NCI-H82 treated with DMSO at 0.1 percent for 48 hours (cell line): ENCODE results near the gene GUK1.

Source experiments
- DNase-seq: peaks from one replicate; lab custom pipeline; 2025; ENCODE audit not compliant: unreplicated experiment; lab: John Stamatoyannopoulos, UW

Gene GUK1

DNA sequence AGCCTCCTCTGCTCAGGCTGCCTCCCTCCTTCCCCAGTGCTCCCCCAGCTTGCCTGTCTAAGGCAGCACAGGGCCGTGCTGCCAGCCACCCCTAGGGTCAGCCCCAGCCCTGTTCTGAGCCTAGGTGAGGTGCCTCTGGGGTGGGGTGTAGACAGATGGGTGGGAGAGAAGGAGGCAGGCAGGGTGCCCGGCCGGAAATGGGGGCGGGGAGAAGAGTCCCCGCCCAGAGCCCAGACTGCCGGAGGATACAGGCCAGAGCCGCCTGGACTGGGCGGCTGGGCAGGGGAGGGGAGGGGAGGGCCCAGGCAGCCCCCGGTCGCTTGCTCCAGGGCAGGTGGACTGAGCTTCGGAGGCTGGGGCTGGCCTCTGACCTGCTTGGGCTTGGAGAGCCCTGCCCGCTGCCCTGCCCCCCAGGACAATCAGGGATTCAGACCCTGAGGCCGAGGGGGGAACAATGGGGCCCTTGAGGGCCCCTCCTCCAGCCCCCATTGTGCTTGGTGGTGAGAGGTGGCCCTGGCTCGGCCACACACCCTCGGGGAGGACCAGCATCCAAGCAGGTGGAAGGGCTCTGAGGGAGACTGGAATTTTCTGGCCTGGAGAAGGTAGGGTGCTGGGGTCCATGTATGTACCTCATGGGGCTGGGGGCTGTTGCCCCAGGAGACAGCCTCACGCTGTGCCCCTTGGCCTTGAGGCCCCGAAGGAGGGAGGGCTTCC lies 9.5 kb downstream of the GUK1 start, which contains the start of gene GJC2:
GJC2 (plus strand) TSS at position 525 of the 714 bp plus-strand sequence. CDS start 7,829 bp downstream, outside the sequence.
- DNase-seq, result peak; percentile 60

GRCh38 chr1:228150120-228150460 lies 10.0 kb downstream of the GUK1 start:
- DNase-seq, result no peak

- DNase-seq, result no peak
These were observed 10.5 kb downstream of the GUK1 start for GRCh38 chr1:228150461-228151179.

DNA sequence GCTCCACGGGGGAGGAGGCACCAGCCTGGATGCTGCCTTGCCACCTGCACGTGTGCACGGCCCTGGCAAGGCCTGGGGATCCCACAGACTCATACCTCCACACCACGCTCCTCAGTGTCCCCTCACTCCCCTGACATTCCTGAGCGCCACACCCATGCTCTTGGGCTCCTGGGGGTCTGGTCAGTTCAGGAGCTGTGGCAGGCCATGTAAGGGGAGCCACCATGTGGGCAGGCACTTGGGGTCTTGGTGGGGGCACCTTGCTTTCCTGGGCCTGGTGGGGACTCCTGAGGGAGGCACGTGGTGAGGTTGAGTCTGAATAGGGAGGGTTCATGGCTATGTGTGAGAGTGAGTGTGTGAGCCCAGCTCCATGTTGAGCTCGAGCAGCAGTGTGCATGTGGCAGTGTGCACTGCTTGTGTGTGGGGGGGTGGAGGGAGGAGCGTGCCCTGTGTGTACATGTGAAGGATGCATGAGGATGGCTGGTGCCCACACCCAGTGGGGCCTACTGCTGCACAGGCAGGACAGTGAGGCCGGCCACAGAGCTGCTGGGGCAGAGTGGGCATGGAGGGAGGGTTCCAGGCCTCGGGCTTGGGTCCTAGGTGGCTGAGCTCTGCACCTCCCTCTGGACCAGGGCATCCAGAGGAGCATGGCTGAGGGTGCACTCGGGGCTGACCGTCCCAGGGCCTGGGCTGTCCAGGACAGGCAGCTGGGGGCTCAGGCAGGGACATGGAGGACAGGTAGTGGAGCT lies 11.3 kb downstream of the GUK1 start:
- no peak for DNase-seq

GRCh38 chr1:228152097-228152917 lies 12.2 kb downstream of the GUK1 start:
- DNase-seq, result no peak

DNA sequence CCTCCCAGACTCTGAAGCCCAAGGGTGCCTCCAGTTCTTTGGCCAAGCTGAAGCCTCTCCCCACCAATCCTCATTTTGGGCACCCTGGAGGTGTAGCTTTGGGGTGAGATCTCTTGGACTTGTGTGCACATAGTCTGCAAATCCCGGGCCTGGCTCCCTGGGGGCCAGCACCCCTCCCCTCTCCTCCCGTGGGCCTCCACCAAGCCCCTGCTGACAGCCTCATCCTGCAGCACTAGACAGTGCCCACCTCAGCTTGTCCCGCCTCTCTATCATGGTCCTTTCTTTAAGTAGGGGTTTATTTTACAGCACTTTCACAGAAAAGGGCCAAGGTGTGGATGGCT lies 12.8 kb downstream of the GUK1 start:
- no peak for DNase-seq

DNA sequence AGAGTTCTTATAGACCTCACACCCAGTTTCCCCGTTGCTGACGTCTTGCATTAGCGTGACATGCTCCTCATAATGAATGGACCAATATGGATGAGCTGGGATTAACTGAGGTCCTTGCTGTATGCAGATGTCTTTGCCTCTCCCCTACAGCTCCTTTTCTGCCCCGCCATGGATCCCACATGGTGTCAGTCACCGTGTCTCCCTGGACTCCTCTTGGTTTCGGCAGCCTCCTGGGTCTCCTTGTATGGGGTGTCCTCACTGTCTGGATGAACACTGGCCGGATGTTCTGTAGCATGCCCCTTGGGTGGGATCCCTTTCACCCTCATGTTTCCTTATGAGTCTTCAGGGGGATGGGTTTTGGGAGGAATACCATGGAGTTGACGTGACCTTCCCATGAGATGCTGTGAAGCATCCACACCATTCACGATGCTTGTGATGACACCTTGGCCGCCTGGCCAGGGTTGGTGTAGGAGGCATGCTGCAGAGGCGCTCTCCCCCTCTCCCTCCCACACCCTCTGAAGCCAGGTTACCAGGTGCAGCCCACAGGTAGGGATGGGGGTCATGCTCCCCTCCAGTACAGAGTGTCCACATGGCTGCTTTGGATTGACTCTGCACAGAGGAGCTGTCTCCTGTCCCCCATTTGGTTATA lies 14.1 kb downstream of the GUK1 start:
- DNase-seq, result no peak

DNA sequence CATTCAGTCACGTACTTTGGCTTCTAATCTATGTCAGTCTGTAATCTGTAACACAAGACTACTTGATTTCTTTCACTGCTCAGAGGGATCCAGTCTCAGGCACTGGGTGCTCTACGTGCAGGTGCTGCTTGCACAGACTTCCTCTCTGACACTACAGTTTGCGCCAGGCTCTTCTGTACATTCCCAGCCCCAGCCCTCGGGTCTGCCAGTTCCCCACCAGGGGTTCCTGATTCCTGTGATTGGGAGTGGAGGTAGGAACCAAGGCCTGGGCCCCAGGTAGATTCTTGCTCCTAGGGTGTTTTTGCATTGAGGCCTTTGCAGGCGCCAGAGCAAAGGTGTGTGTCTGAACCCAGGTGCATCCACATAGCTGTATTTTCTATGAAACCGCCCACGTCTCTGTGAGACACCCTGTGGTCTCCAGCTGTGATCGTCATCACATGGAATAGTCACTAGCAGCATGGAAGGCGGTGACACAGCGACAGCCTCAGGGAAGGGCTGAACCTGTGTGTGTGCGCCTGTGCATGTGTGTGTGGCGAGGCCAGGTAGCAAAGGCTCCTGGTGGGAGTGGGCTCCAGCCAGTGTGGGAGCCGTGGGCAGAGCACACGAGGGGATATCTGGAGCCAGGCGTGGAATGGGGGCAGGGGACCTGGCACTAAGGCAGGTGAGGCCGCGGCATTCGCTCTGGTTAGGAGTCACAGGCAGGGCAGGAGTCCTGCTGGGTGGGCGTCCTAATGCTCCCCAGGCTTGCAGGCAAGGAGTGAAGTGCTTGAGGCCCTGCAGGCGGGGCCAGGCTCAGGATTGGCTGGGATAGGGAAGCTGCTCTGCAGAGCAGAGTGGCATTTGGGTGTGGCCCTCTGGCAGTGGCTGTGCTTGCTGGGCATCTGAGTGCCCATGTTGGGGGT lies 14.8 kb downstream of the GUK1 start:
- DNase-seq, result no peak

GRCh38 chr1:228155596-228156514 lies 15.8 kb downstream of the GUK1 start:
- DNase-seq, result no peak

DNA sequence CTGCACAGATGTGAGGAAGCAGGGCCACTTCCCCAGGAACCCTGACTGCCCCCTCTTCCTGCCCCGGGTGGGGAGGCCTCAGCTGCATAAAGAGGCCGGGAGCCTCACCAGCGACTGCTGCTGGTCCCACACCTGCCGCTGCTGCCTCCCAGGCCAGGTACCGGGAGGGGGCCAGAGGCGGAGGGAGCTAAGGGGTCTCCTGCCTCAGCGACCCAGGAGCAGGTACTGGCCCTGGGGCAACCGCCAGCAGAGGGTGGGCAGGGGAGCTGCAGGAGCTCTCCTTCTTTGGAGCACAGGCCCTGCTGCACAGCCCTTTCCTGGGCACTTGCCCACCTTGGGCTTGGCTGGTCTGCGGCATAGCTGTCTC lies 16.4 kb downstream of the GUK1 start:
- no peak for DNase-seq

- DNase-seq, result no peak
These were observed 17.1 kb downstream of the GUK1 start for GRCh38 chr1:228156941-228157728.

DNA sequence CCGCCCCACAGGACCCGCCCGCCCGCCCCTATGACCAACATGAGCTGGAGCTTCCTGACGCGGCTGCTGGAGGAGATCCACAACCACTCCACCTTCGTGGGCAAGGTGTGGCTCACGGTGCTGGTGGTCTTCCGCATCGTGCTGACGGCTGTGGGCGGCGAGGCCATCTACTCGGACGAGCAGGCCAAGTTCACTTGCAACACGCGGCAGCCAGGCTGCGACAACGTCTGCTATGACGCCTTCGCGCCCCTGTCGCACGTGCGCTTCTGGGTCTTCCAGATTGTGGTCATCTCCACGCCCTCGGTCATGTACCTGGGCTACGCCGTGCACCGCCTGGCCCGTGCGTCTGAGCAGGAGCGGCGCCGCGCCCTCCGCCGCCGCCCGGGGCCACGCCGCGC lies 17.6 kb downstream of the GUK1 start:
- no peak for DNase-seq

- no peak for DNase-seq
These were observed 18.3 kb downstream of the GUK1 start for GRCh38 chr1:228158151-228159007.

DNA sequence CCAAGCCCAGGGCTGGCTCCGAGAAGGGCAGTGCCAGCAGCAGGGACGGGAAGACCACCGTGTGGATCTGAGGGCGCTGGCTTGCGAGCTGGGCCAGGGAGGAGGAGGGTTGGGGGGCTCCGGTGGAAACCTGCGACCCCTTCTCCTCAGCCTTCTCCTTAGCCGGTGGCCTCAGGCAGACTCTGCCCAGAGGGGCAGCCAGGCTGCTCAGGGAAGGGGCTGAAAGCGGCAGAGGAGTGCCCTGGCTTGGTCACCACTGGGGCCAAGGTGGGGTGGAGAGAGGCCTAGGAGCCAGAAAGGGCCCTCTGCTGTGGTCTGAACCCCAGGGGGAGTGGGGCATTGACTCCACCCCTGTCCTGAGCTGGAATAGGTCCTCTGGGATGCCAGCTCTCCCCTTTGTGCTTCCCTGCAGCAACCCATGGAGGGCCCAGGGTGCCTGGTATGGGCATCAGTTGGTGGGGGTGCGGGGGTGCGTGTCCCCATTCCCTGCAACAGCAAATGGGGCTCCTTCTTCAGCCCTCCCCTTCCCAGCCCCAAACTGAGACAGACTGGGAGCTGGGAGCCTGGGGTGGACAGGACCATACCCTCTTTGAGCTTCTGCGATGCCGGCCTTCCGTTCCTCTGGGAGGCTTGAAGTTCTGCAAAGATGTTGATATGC lies 19.1 kb downstream of the GUK1 start:
- DNase-seq, result no peak

DNA sequence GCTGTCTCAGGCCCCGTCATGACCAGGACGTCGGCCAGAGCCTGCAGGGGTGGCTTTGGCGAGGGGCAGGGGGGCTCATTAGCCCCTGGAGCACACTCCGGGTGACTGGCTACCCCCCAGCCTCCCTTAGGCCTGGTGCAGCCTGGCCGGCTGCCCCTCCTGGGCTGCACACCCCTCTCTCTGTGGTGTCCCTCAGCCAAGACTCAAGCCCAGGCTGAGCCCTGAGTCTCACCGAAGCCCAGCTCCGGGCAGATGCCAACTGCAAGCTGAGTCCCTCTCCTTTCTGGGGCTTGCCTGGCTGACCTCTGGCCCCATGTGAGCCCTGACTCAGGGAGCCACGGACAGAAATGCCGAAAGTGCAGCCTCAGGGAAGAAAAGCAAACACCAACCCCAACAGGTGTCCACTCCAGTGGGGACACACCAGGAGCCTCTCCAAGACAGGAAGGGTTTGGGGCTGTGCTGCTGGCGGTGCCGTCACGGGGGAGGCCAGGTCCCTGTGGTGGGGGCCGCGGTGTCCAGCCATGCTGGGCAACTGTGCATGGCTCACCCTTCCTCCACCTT lies 20.2 kb downstream of the GUK1 start:
- DNase-seq, result no peak

DNA sequence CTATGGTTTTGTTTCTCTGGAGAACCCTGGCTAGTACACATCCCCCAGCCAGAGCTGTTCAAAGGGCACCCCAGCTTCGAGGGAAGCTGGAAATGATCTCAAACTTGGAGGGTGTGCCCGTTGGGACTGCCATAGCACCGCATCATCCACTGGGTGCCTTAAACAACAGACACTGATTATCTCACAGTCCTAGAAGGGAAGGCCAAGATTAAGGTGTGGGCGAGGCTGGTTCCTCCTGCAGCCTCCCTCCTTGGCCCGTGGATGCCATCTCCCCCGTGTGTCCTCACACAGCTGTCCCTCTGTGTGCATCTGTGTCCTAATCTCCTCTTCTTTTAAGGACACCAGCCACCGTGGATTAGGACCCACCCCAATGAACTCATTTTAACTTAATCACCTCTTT lies 21.3 kb downstream of the GUK1 start:
- DNase-seq, result peak; percentile 97
